ENCODE measurements around the gene RTKN2.

DNA sequence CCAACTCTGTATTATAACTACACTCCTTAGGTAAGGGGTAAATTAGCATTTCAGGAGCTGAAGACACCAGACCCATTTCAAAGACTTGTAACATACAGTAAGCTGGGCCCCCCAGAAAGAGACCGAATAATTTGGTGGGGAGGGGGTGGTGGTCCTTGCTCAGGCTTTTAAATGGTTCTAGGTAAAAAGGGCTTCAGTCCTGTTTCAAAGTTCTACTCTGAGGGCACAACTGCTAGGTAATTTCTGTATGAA lies 73.0 kb downstream of the RTKN2 start:
- TF ChIP-seq SUZ12 (IDR thresholded peaks at IDR 0.05; ENCODE audit: extremely low read depth, insufficient read depth, insufficient read length) (no peak), YY1 (IDR thresholded peaks at IDR 0.05; ENCODE audit: insufficient read depth, insufficient read length) (no peak), ZNF274 (IDR thresholded peaks at IDR 0.05; ENCODE audit: low read depth, low read length) (no peak)
